Kidney epithelial cell (primary cell): Measurements from ENCODE around the gene ARFRP1. TPM values are rescaled to one million over a fixed set of nuclear protein-coding genes. Genes with fewer than 3 reads are reported as not detected.
"Not testable (repeated sequence)": the region's sequence is repeated elsewhere in the genome, so short reads cannot be mapped to it uniquely, and the experiment has no call there.

Experiments used
- DNase-seq: peaks from one replicate; pipeline ENCODE4 v3.0.0-alpha.2; 2010; ENCODE audit warnings: low read depth
- H3K27me3 ChIP-seq: 2 replicates; pipeline ENCODE4 v1.6.0; 2011; ENCODE audit warnings: low read length; ENCODE audit not compliant: control insufficient read depth, insufficient read depth
- H3K36me3 ChIP-seq: 2 replicates; pipeline ENCODE4 v1.5.1; 2011; ENCODE audit warnings: low read length; ENCODE audit not compliant: control insufficient read depth, insufficient read depth
- H3K4me3 ChIP-seq: 2 replicates; pipeline ENCODE4 v1.5.1; 2011; ENCODE audit warnings: low read depth, mild to moderate bottlenecking, control low read depth, low read length
- CTCF ChIP-seq: IDR thresholded peaks from 2 replicates; pipeline ENCODE4 v1.5.1; 2011; ENCODE audit warnings: mild to moderate bottlenecking, moderate library complexity, low read length, control low read depth, inconsistent platforms; ENCODE audit not compliant: insufficient read depth, poor library complexity, severe bottlenecking
- total RNA-seq: library from RNA; depleted of rRNA; stranded (reverse); fragments of >200 nt; gene quantifications from 2 replicates; pipeline ENCODE4 v1.2.3, GENCODE V29; 2015

ARFRP1 gene
- total RNA-seq, 1 donor from 2014 or later: 56.9 TPM

- H3K27me3 ChIP-seq: peaks cover 2% of the 10 kb centered on the region
- H3K4me3 ChIP-seq: peak overlapping the region; percentile 67
- no peaks in the 10 kb centered on the region for H3K36me3 ChIP-seq
- no peak for DNase-seq
- TF ChIP-seq CTCF: no peak
Measured at GRCh38 chr20:63651942-63652191, 55.9 kb downstream of the ARFRP1 start.

GRCh38 chr20:63650486-63650885 lies 57.3 kb downstream of the ARFRP1 start:
- H3K27me3 ChIP-seq, H3K36me3 ChIP-seq, DNase-seq, H3K4me3 ChIP-seq: not testable (repeated sequence)

- TF ChIP-seq CTCF: no peak
- H3K4me3 ChIP-seq: no peak overlapping the region
- no peak for DNase-seq
- H3K36me3 ChIP-seq: no peaks in the 10 kb centered on the region
- H3K27me3 ChIP-seq: peaks cover 2% of the 10 kb centered on the region
Measured at GRCh38 chr20:63648895-63649589, 58.7 kb downstream of the ARFRP1 start.

Other genes starting within 250 kb of the ARFRP1 start
- gene KCNQ2, start 235.3 kb downstream of the ARFRP1 start, total RNA-seq: 0.04 and 0.21 TPM in 2 replicates
- 14.9 and 18.0 TPM in 2 replicates for gene EEF1A2, start 208.9 kb downstream of the ARFRP1 start, total RNA-seq
- gene PPDPF, start 187.2 kb downstream of the ARFRP1 start, total RNA-seq: 114 and 211 TPM in 2 replicates
- gene PTK6, start 170.6 kb downstream of the ARFRP1 start, total RNA-seq: 0.33 and 0.55 TPM in 2 replicates
- 0.48 TPM in 1 of 2 replicates, not detected in the other for gene SRMS, start 160.2 kb downstream of the ARFRP1 start, total RNA-seq
- 0.68 and 1.1 TPM in 2 replicates for gene FNDC11, start 153.8 kb downstream of the ARFRP1 start, total RNA-seq
- gene HELZ2, start 133.7 kb downstream of the ARFRP1 start, total RNA-seq: 69.2 and 85.2 TPM in 2 replicates
- 14.4 and 17.7 TPM in 2 replicates for gene GMEB2, start 80.9 kb downstream of the ARFRP1 start, total RNA-seq
- gene STMN3, start 54.6 kb downstream of the ARFRP1 start, total RNA-seq: 40.8 and 41.1 TPM in 2 replicates
- 18.6 and 30.7 TPM in 2 replicates for gene RTEL1, start 49.7 kb downstream of the ARFRP1 start, total RNA-seq
- gene TNFRSF6B, start 11.3 kb downstream of the ARFRP1 start, total RNA-seq: 97.0 and 119 TPM in 2 replicates
- 39.8 and 42.6 TPM in 2 replicates for gene ZGPAT, start 63 bp upstream of the ARFRP1 start, total RNA-seq
- 9.4 and 14.0 TPM in 2 replicates for gene LIME1, start 28.7 kb upstream of the ARFRP1 start, total RNA-seq
- gene SLC2A4RG, start 31.8 kb upstream of the ARFRP1 start, total RNA-seq: 50.2 and 91.1 TPM in 2 replicates
- 7.2 and 7.8 TPM in 2 replicates for gene ZBTB46, start 123.3 kb upstream of the ARFRP1 start, total RNA-seq
- gene ABHD16B, start 153.5 kb upstream of the ARFRP1 start, total RNA-seq: not detected in 2 replicates
- 166 and 177 TPM in 2 replicates for gene TPD52L2, start 157.3 kb upstream of the ARFRP1 start, total RNA-seq
- gene DNAJC5, start 187.2 kb upstream of the ARFRP1 start, total RNA-seq: 53.9 and 57.2 TPM in 2 replicates
- 19.6 and 25.6 TPM in 2 replicates for gene UCKL1, start 248.4 kb upstream of the ARFRP1 start, total RNA-seq